H1 (cell line): ENCODE data around the gene CDPF1. TPM values are rescaled to one million over a fixed set of nuclear protein-coding genes. Genes with fewer than 3 reads are reported as not detected.

Experiments
- CTCF ChIA-PET: fragments of 300-600 bp; sonication (Branson Sonifier 250); formaldehyde crosslinking; loops from one replicate; lab custom pipeline; 2021; ENCODE audit not compliant: partially characterized antibody; lab: Charles Lee
- POLR2A ChIA-PET: fragments of 300-600 bp; sonication (Branson Sonifier 250); formaldehyde crosslinking; loops from one replicate; lab custom pipeline; 2021; ENCODE audit warnings: inconsistent platforms; ENCODE audit not compliant: partially characterized antibody; lab: Charles Lee
- DNase-seq, 2 experiments: peaks; one replicate each; pipeline versions ENCODE4 v3.0.0 to v3.0.0-alpha.2; 2010 to 2022; ENCODE audit warnings: low spot score in 2 of 2, low read depth in 1 of 2, mixed read lengths in 1 of 2
- FAIRE-seq: peaks from 2 replicates; lab custom pipeline; 2011; peaks lifted over from hg19 to GRCh38; lab: Jason Lieb, UNC
- H2AFZ ChIP-seq: 2 replicates; pipeline ENCODE4 v1.8.1; 2012; ENCODE audit warnings: low read length, inconsistent platforms
- H2AK5ac ChIP-seq: 2 replicates; pipeline ENCODE4 v1.6.1; 2013; ENCODE audit warnings: low read depth, low read length
- H2BK120ac ChIP-seq: replicated peaks from 2 replicates; pipeline ENCODE3; 2013; ENCODE audit warnings: low read depth, low read length, inconsistent platforms
- H2BK12ac ChIP-seq: 2 replicates; pipeline ENCODE4 v1.6.1; 2013; ENCODE audit warnings: low read depth, low read length
- H2BK15ac ChIP-seq: 2 replicates; pipeline ENCODE4 v1.6.1; 2013; ENCODE audit warnings: low read length
- H2BK20ac ChIP-seq: 2 replicates; pipeline ENCODE4 v1.6.1; 2013; ENCODE audit warnings: low read length
- H2BK5ac ChIP-seq: 2 replicates; pipeline ENCODE4 v1.6.1; 2013; ENCODE audit warnings: low read depth, low read length
- H3K14ac ChIP-seq: 2 replicates; pipeline ENCODE4 v1.6.1; 2013; ENCODE audit warnings: inconsistent platforms; ENCODE audit not compliant: insufficient read length
- H3K18ac ChIP-seq: 2 replicates; pipeline ENCODE4 v1.6.1; 2013; ENCODE audit warnings: low read length; ENCODE audit errors: extremely low read depth
- H3K23ac ChIP-seq: 2 replicates; pipeline ENCODE4 v1.6.1; 2013; ENCODE audit warnings: inconsistent platforms; ENCODE audit not compliant: insufficient read length
- H3K23me2 ChIP-seq: 2 replicates; pipeline ENCODE4 v1.6.1; 2013; ENCODE audit warnings: low read depth, low read length
- H3K27ac ChIP-seq: 2 replicates; pipeline ENCODE4 v1.6.1; 2011; ENCODE audit warnings: low read depth, low read length, inconsistent platforms
- H3K27me3 ChIP-seq, 4 experiments: replicated peaks in 1 of 4; 1 replicate in 1 of 4; 2 replicates in 3 of 4; pipeline versions ENCODE4 v1.6.1 to v1.8.1; 2011 to 2013; ENCODE audit warnings: low read length in 3 of 4, mild to moderate bottlenecking in 3 of 4, inconsistent platforms in 2 of 4, mixed read lengths in 2 of 4, moderate library complexity in 1 of 4; ENCODE audit not compliant: control insufficient read depth in 3 of 4, insufficient read depth in 3 of 4; ENCODE audit errors: extremely low read depth in 1 of 4
- H3K36me3 ChIP-seq, 4 experiments: 2 replicates each; pipeline versions ENCODE4 v1.6.1 to v1.8.1; 2011 to 2013; ENCODE audit warnings: mild to moderate bottlenecking in 4 of 4, low read length in 3 of 4, moderate library complexity in 2 of 4, control low read depth in 1 of 4, inconsistent platforms in 1 of 4; ENCODE audit not compliant: insufficient read depth in 4 of 4, control insufficient read depth in 2 of 4
- H3K4ac ChIP-seq: replicated peaks from 2 replicates; pipeline ENCODE3; 2013; ENCODE audit warnings: low read length, low read depth, mixed read lengths, inconsistent platforms; ENCODE audit not compliant: insufficient read length
- H3K4me1 ChIP-seq, 4 experiments: replicated peaks in 1 of 4; 1 replicate in 1 of 4; 2 replicates in 3 of 4; pipeline versions ENCODE4 v1.6.1 to v1.8.1; 2011 to 2013; ENCODE audit warnings: low read length in 3 of 4, inconsistent platforms in 2 of 4, mixed read lengths in 1 of 4; ENCODE audit not compliant: insufficient read depth in 4 of 4, control insufficient read depth in 3 of 4
- H3K4me2 ChIP-seq, 2 experiments: 2 replicates each; pipeline versions ENCODE4 v1.6.1 to v1.8.1; 2011 to 2013; ENCODE audit warnings: low read depth in 2 of 2, low read length in 2 of 2, control low read depth in 1 of 2, inconsistent platforms in 1 of 2, mild to moderate bottlenecking in 1 of 2; ENCODE audit not compliant: insufficient read depth in 1 of 2
- H3K4me3 ChIP-seq, 4 experiments: fragments of 200-600, 300-600 bp in 1 of 4; sonication (generic), shearing (Covaris generic), sonication (Bioruptor Twin) in 1 of 4; 2 replicates each; pipeline versions ENCODE4 v1.5.1 to v1.8.1; 2011 to 2016; ENCODE audit warnings: low read length in 4 of 4, low read depth in 3 of 4, control low read depth in 2 of 4, inconsistent platforms in 2 of 4, mild to moderate bottlenecking in 2 of 4, mixed read lengths in 1 of 4, moderate library complexity in 1 of 4; ENCODE audit not compliant: insufficient read depth in 2 of 4; ENCODE audit errors: extremely low read depth in 1 of 4
- H3K56ac ChIP-seq: replicated peaks from 2 replicates; pipeline ENCODE3; 2013; ENCODE audit warnings: low read depth, mild to moderate bottlenecking, mixed read lengths, low read length, inconsistent platforms; ENCODE audit not compliant: insufficient read length
- H3K79me1 ChIP-seq: 2 replicates; pipeline ENCODE4 v1.6.1; 2013; ENCODE audit warnings: low read depth, low read length, control low read depth
- H3K79me2 ChIP-seq, 2 experiments: 2 replicates each; pipeline versions ENCODE4 v1.6.1 to v1.8.1; 2012 to 2013; ENCODE audit warnings: low read length in 2 of 2, mild to moderate bottlenecking in 2 of 2, inconsistent platforms in 1 of 2; ENCODE audit not compliant: insufficient read depth in 2 of 2, control insufficient read depth in 1 of 2
- H3K9ac ChIP-seq, 4 experiments: replicated peaks in 1 of 4; 1 replicate in 1 of 4; 2 replicates in 3 of 4; pipeline versions ENCODE4 v1.6.1 to v1.8.1; 2011 to 2013; ENCODE audit warnings: low read depth in 3 of 4, low read length in 3 of 4, control low read depth in 2 of 4, mild to moderate bottlenecking in 2 of 4, moderate library complexity in 2 of 4, inconsistent platforms in 1 of 4; ENCODE audit errors: extremely low read depth in 1 of 4
- H3K9me3 ChIP-seq, 2 experiments: 2 replicates each; pipeline versions ENCODE4 v1.6.1 to v1.8.1; 2012 to 2013; ENCODE audit warnings: mild to moderate bottlenecking in 2 of 2, moderate library complexity in 2 of 2, control low read depth in 1 of 2, inconsistent platforms in 1 of 2, low read depth in 1 of 2, low read length in 1 of 2, mixed read lengths in 1 of 2; ENCODE audit not compliant: insufficient read depth in 2 of 2
- H4K20me1 ChIP-seq, 2 experiments: replicated peaks in 1 of 2; 2 replicates each; pipeline versions ENCODE3 to v1.8.1; 2011 to 2013; ENCODE audit warnings: inconsistent platforms in 2 of 2, low read length in 2 of 2, mild to moderate bottlenecking in 1 of 2; ENCODE audit not compliant: insufficient read depth in 2 of 2, control insufficient read depth in 1 of 2
- H4K5ac ChIP-seq: 2 replicates; pipeline ENCODE4 v1.6.1; 2013; ENCODE audit warnings: low read length, low read depth, mixed read lengths, inconsistent platforms; ENCODE audit not compliant: insufficient read length
- H4K8ac ChIP-seq: 2 replicates; pipeline ENCODE4 v1.8.0; 2013; ENCODE audit warnings: mild to moderate bottlenecking, moderate library complexity, low read length, inconsistent platforms; ENCODE audit not compliant: insufficient read depth; ENCODE audit errors: extremely low read depth
- H4K91ac ChIP-seq: replicated peaks from 2 replicates; pipeline ENCODE3; 2013; ENCODE audit warnings: low read length, mixed read lengths, inconsistent platforms; ENCODE audit not compliant: insufficient read length
- BCL11A ChIP-seq, 2 experiments: IDR thresholded peaks; one replicate each; pipeline ENCODE4 v1.6.1; 2011; ENCODE audit warnings: low read depth in 2 of 2, low read length in 2 of 2, mild to moderate bottlenecking in 2 of 2
- CBX5 ChIP-seq: fragments of 300-800, 300-1000 bp; sonication (generic); IDR thresholded peaks from 2 replicates; pipeline ENCODE4 v1.7.1; 2016; ENCODE audit warnings: antibody characterized with exemption, low read length, low read depth
- E2F6 ChIP-seq: IDR thresholded peaks from 2 replicates; pipeline ENCODE4 v1.6.1; 2012; ENCODE audit warnings: inconsistent platforms
- EP300 ChIP-seq, 2 experiments: IDR thresholded peaks; 1 replicate in 1 of 2; 2 replicates in 1 of 2; pipeline ENCODE4 v1.6.1; 2011 to 2012; ENCODE audit warnings: low read depth in 2 of 2, low read length in 2 of 2, mild to moderate bottlenecking in 2 of 2, borderline replicate concordance in 1 of 2, inconsistent platforms in 1 of 2, moderate library complexity in 1 of 2
- MAX ChIP-seq: IDR thresholded peaks from 2 replicates; pipeline ENCODE4 v1.6.1; 2012; ENCODE audit warnings: inconsistent platforms
- POLR2A ChIP-seq, 2 experiments: IDR thresholded peaks; 1 replicate in 1 of 2; 2 replicates in 1 of 2; pipeline ENCODE4 v1.6.1; 2011; ENCODE audit warnings: low read depth in 2 of 2, low read length in 2 of 2, mild to moderate bottlenecking in 2 of 2; ENCODE audit errors: control extremely low read depth in 1 of 2
- RFX5 ChIP-seq: IDR thresholded peaks from 2 replicates; pipeline ENCODE4 v1.6.1; 2011; ENCODE audit warnings: low read depth, low read length, improper control_type of control experiment, borderline replicate concordance
- RXRA ChIP-seq: IDR thresholded peaks from 2 replicates; pipeline ENCODE4 v1.6.1; 2011; ENCODE audit warnings: low read depth, mild to moderate bottlenecking, low read length, moderate library complexity; ENCODE audit not compliant: insufficient read depth
- SRF ChIP-seq: IDR thresholded peaks from 2 replicates; pipeline ENCODE4 v1.6.1; 2011; ENCODE audit warnings: mild to moderate bottlenecking, low read depth, low read length, moderate library complexity
- WGBS, 2 experiments: shearing (Covaris generic) in 1 of 2; methylation state at CpG; one replicate each; pipeline versions ENCODE4 v1.1.6 to v1.1.7; 2013 to 2015; ENCODE audit warnings: low lambda C conversion rate in 2 of 2, mixed read lengths in 2 of 2, inconsistent platforms in 1 of 2, low coverage in 1 of 2, missing lambda C conversion rate in 1 of 2; ENCODE audit not compliant: insufficient replicate concordance in 2 of 2, insufficient coverage in 1 of 2, insufficient read length in 1 of 2; ENCODE audit errors: extremely low coverage in 1 of 2, missing lambda C conversion rate in 1 of 2; 5-methylcytosine and 5-hydroxymethylcytosine counted together
- polyA plus RNA-seq, 7 experiments: library from polyadenylated mRNA; depleted of rRNA in 3 of 7; stranded (reverse) in 5 of 7; unstranded in 2 of 7; fragments of >200 nt in 5 of 7; fragments of 200-250 nt in 2 of 7; gene quantifications; 1 replicate in 5 of 7; 2 replicates in 1 of 7; 4 replicates in 1 of 7; pipeline versions ENCODE4 v1.2.1 to v1.2.3, GENCODE V29; 2011 to 2013; ENCODE audit warnings: missing spikeins in 2 of 7, mixed read lengths in 2 of 7
- total RNA-seq: library from RNA; stranded (reverse); fragmentation: NEBNext Ultra II Directional; extraction: Animal tissue kit (Norgen Biotek cat#: 25700); gene quantifications from 2 replicates; pipeline ENCODE4 v1.2.1, GENCODE V29; 2021

Gene CDPF1
- total and polyA plus RNA-seq, 2 of the 8 experiments (the other 6 are each of a cell fraction or from before 2014, with no cell fraction given) = 9.7 to 13.7 TPM

- ChIA-PET CTCF (interaction anchor here (0.8 to 1.5 kb wide), 3 partner anchors 10 to 162 kb away, joined by 3 read pairs; partner anchors contain the start of gene CDPF1), POLR2A (no interaction called here)
- WGBS, 2 experiments = 83% methylated on average over 6 of the region's 6 CpGs; no CpG with 5 or more reads in 1 of the 2 experiments
- TF ChIP-seq RXRA (no peak), E2F6 (no peak), BCL11A (IDR thresholded peaks at IDR 0.05; ENCODE audit: low read depth in 2 of 2, low read length in 2 of 2) (no peak), SRF (no peak), MAX (no peak), POLR2A (IDR thresholded peaks at IDR 0.05; ENCODE audit: control extremely low read depth in 1 of 2, low read depth in 2 of 2, low read length in 2 of 2) (no peak), CBX5 (no peak), EP300 (IDR thresholded peaks at IDR 0.05; ENCODE audit: borderline replicate concordance in 1 of 2, low read depth in 2 of 2, low read length in 2 of 2) (no peak), RFX5 (no peak)
These were observed 9.6 kb downstream of the CDPF1 start for GRCh38 chr22:46240506-46240905.

More at GRCh38 chr22:46240506-46240905, 9.6 kb downstream of the CDPF1 start:
- Histone ChIP-seq H2BK12ac (no peak overlapping the region), H3K27me3 (no peaks in the 10 kb centered on the region; a peak in 1 of 7 replicates), H3K4ac (no peak overlapping the region), H2AK5ac (no peak overlapping the region), H3K4me2 (no peak overlapping the region), H3K18ac (no peak overlapping the region), H3K4me3 (no peak overlapping the region), H3K36me3 (peaks cover 0 to 3% (median 0%) of the 10 kb centered on the region in 4 experiments; a peak in 1 of 8 replicates), H2BK20ac (no peak overlapping the region), H2BK120ac (no peak overlapping the region), H3K9me3 (no peaks in the 10 kb centered on the region), H3K79me1 (no peaks in the 10 kb centered on the region), H3K9ac (no peak overlapping the region), H3K56ac (no peak overlapping the region), H3K4me1 (no peaks in the 10 kb centered on the region), H4K91ac (no peak overlapping the region), H3K27ac (no peak overlapping the region), H3K79me2 (no peaks in the 10 kb centered on the region), H4K5ac (no peak overlapping the region), H3K23me2 (no peaks in the 10 kb centered on the region), H3K23ac (no peak overlapping the region), H2AFZ (no peak overlapping the region), H2BK5ac (no peak overlapping the region), H2BK15ac (no peak overlapping the region), H3K14ac (no peak overlapping the region), H4K8ac (no peak overlapping the region), H4K20me1 (no peaks in the 10 kb centered on the region)
- FAIRE-seq (no peak), DNase-seq (no peak)
